ENCODE results near the gene DISC1.

GRCh38 chr1:231678011-231678432, 51.4 kb downstream of the DISC1 start:
- TF ChIP-seq ELF4 (IDR thresholded peaks at IDR 0.05), result no peak
- no peak for TF ChIP-seq ARNT (IDR thresholded peaks at IDR 0.05)
- TF ChIP-seq FOXK2 (IDR thresholded peaks at IDR 0.05), result no peak
- TF ChIP-seq NFRKB (IDR thresholded peaks at IDR 0.05), result no peak
- TF ChIP-seq ZNF384 (IDR thresholded peaks at IDR 0.05), result no peak
- TF ChIP-seq TARDBP (IDR thresholded peaks at IDR 0.05), result no peak
- no peak for TF ChIP-seq SP1 (IDR thresholded peaks at IDR 0.05)
- no peak for TF ChIP-seq SUZ12 (IDR thresholded peaks at IDR 0.05)
- TF ChIP-seq PKNOX1 (IDR thresholded peaks at IDR 0.05), result peak; percentile 16; the same call in 1 of the 2 replicates
